ENCODE results near the gene NDUFS8. TPM values are rescaled to one million over a fixed set of nuclear protein-coding genes. Genes with fewer than 3 reads are reported as not detected.
A peak's percentile ranks its signal among the peaks of the same experiment; 100 is the strongest.

Gene NDUFS8
- total and polyA plus RNA-seq, 12 donors: 330 to 774 (median 430) TPM

DNA sequence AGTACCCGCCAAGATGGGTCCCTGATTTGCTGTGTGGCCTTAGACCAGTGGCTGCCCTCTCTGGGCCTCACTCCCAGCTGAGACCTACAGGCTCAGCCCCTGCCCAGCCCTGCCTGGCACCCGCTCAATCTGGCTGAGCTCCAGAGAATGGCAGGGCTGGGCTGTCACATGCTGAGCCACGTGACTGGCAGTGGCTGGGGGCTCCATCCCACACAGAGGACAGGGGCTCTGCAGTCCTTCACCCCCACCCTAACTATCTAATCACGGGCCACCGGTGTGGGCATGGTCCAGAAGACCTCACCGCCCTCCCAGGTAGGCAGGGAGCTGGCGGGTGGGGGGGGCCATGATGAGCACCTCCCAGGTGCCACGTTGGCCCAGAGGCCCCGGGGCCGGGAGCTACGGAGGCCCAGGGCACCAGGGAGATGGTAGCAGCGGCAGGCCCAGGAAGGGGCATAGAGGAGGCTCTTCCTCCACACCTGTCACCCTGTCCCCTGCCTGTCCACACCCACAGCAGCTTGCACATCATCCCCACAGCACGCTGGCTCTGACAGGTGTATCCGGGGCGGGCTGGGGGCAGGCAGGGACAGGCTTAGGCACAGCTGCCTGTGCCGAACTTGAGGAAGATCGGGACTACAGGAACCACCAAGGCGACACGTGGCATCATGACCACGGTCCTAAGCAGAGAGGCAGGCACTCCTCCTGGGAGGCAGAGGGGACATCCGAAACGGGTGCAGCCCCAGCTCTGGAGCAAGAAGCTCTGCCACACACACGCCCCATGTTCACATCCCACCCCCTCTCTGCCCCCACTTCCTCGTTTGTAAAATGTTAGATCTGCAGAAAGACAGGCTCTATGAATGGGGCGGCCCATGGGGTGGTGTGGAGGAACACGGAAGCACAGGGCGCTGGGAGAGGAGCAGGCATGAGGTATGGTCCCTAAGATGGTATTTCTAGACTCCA is 21.8 kb upstream of the NDUFS8 start:
- Histone ChIP-seq H3K36me3 (no peaks in the 10 kb centered on the region), H3K9me3 (no peaks in the 10 kb centered on the region), H3K27ac (peak overlapping the region in 2 of 10 donors; percentile 85 to 95), H3K4me1 (peaks cover 10 to 59% (median 28%) of the 10 kb centered on the region in 9 donors), H3K27me3 (no peaks in the 10 kb centered on the region), H3K4me3 (no peak overlapping the region)
- DNase-seq (peak in 1 of 2 donors; percentile 21), ATAC-seq (no peak)
- WGBS, 2 donors: 67 to 74% methylated on average over 27 of the region's 27 CpGs
- TF ChIP-seq, protein P1, sequence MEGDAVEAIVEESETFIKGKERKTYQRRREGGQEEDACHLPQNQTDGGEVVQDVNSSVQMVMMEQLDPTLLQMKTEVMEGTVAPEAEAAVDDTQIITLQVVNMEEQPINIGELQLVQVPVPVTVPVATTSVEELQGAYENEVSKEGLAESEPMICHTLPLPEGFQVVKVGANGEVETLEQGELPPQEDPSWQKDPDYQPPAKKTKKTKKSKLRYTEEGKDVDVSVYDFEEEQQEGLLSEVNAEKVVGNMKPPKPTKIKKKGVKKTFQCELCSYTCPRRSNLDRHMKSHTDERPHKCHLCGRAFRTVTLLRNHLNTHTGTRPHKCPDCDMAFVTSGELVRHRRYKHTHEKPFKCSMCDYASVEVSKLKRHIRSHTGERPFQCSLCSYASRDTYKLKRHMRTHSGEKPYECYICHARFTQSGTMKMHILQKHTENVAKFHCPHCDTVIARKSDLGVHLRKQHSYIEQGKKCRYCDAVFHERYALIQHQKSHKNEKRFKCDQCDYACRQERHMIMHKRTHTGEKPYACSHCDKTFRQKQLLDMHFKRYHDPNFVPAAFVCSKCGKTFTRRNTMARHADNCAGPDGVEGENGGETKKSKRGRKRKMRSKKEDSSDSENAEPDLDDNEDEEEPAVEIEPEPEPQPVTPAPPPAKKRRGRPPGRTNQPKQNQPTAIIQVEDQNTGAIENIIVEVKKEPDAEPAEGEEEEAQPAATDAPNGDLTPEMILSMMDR (IDR thresholded peaks at IDR 0.05): no peak
- intact Hi-C loops (cut with DNase I): loop anchor here in 2 of 10 donors (10.0 kb wide), 1 partner anchor 196 kb away; no protein-coding TSS in a partner anchor

DNA sequence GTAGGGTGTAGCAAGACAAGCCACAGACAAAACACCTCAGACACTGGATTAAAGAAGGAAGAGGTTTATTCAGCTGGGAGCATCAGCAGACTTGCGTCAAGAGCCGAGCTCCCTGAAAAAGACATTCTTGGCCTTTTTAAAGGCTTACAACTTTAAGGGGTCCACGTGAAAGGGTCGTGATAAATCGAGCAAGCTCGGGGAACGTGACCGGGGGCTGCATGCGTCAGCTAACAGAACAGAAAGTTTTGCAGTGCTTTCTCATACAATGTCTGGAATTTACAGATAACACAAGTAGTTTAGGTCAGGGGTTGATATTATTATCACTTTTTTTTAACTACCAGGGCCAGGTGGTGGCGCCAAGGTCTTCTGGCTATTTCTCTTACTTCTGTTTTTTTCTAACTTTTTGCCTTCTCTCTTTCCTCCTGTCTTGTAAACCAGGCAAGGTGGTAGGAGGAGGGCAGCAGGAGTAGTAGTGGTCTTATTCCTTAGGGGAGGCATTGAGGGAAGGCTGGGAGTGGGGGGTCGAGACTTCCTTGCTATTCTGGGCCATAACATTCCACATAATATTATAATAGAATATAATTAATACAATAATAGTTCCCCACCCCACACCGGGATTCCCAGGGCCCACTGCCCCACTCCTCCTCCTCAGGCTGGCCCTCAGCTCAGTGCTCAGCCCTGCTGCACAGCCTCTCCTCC is 20.9 kb upstream of the NDUFS8 start:
- H3K4me1 ChIP-seq: peaks cover 10 to 62% (median 22%) of the 10 kb centered on the region in 9 donors

DNA sequence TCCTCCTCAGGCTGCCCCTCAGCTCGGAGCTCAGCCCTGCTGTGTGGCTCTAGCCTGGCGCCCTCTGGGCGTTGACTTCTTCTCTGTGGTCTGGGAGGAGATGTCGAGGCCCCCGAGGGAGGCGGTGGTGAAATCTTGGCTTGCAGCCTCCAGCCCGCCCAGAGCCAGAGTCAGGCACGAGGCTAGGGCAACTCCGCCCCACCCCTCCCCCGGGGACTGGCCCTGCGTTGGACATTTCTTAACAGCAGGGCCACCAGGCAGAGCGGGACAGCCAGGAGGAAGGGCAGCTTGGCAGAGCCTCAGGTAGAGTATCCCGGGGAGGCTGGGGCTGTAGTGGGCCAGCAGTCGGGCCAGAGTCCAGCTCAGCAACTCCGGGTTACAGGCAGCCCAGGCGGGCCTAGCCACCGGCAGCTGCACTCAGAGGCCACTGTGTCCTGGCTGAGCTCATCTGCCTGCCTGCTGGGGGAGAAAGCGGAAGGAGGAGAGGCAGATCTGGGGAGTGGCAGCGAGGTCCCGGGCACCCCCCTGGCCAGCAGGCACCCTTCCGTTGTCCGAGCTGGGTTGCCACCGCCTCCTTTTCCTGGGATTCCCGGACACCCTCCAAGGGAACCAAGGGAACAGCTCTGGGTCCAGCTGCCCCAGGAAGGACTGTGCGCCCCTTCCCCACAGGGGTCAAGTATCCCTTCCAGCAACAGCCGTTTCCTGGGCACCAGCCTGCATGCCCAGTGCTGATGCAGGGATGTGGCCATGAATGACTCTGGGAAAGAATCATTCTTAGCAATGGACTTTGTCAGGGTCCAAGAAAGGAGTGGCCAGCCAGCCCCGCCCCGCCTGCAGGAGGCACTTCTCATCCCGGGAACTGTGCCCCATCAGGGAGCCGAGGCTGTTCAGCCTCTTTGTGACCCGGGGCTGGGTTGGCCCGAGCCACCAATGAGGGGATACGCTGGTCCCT is 20.1 kb upstream of the NDUFS8 start, which contains the start of gene ALDH3B1:
Gene ALDH3B1, plus strand, starts transcription at position 238 of the 952 bp plus-strand sequence. CDS start 4,971 bp downstream, outside the sequence.
- intact Hi-C loops (cut with DNase I): loop anchor here in 1 of 10 donors (10.0 kb wide), 1 partner anchor 194 kb away; no protein-coding TSS in a partner anchor
- Histone ChIP-seq H3K4me1 (peaks cover 10 to 66% (median 20%) of the 10 kb centered on the region in 9 donors), H3K4me3 (peak within 1 kb of the TSS in 9 of 10 donors; percentile 24 to 55 (median 39)), H3K36me3 (no peaks in the 10 kb centered on the region), H3K27ac (peak within 1 kb of the TSS; percentile 69 to 95 (median 81)), H3K9me3 (no peaks in the 10 kb centered on the region), H3K27me3 (no peaks in the 10 kb centered on the region)
- TF ChIP-seq, protein P1 (IDR thresholded peaks at IDR 0.05): no peak
- ATAC-seq (peak; percentile 79 to 88 (median 85)), DNase-seq (peak; percentile 82 to 90)
- 20 to 21% methylated on average over 33 of the region's 33 CpGs for WGBS, 2 donors

More for the DNA sequence above, 20.9 kb upstream of the NDUFS8 start:
- 50 to 54% methylated on average over 12 of the region's 12 CpGs for WGBS, 2 donors
- no peaks in the 10 kb centered on the region for H3K27me3 ChIP-seq
- peak overlapping the region; percentile 69 to 95 (median 81) for H3K27ac ChIP-seq
- TF ChIP-seq, protein P1 (IDR thresholded peaks at IDR 0.05): peak in 1 of 9 donors; percentile 11
- H3K9me3 ChIP-seq: no peaks in the 10 kb centered on the region
- peak overlapping the region in 8 of 10 donors; percentile 27 to 55 (median 40) for H3K4me3 ChIP-seq
- no peaks in the 10 kb centered on the region for H3K36me3 ChIP-seq
- ATAC-seq (no peak), DNase-seq (no peak)
- intact Hi-C loops (cut with DNase I): loop anchor here in 3 of 10 donors (10.0 kb wide), 1 partner anchor 195 kb away; no protein-coding TSS in a partner anchor

Data from heart right ventricle (tissue), 16 donors.